Activated CD8-positive, alpha-beta T cell treated with anti-CD3 and anti-CD28 coated beads for 36 hours (primary cell): Measurements from ENCODE around the gene SHROOM2. TPM values are rescaled to one million over a fixed set of nuclear protein-coding genes. Genes with fewer than 3 reads are reported as not detected.

Source experiments
- ATAC-seq: fragments of 200-7000 bp; cut with Tn5 transposase; one replicate; pipeline ENCODE4 v1.10.0; 2021; ENCODE audit warnings: mild to moderate bottlenecking, moderate library complexity
- CTCF ChIA-PET: fragments of 350-600 bp; sonication (Branson Sonifier 250); formaldehyde crosslinking; loops from one replicate; lab custom pipeline; 2021; ENCODE audit warnings: antibody characterized with exemption; lab: Charles Lee
- POLR2A ChIA-PET: fragments of 350-600 bp; sonication (Branson Sonifier 250); formaldehyde crosslinking; loops from one replicate; lab custom pipeline; 2021; ENCODE audit warnings: antibody characterized with exemption; lab: Charles Lee
- DNase-seq: peaks from one replicate; pipeline ENCODE4 v3.0.0-alpha.2; 2020
- H3K27ac Mint-ChIP-seq: one replicate; pipeline ENCODE4 v1.8.0; 2021; ENCODE audit warnings: mild to moderate bottlenecking, mixed read lengths
- H3K27me3 Mint-ChIP-seq: one replicate; pipeline ENCODE4 v1.8.0; 2021; ENCODE audit warnings: mixed read lengths
- H3K36me3 Mint-ChIP-seq: one replicate; pipeline ENCODE4 v1.8.0; 2021; ENCODE audit warnings: low read depth, mixed read lengths
- H3K4me1 Mint-ChIP-seq: one replicate; pipeline ENCODE4 v1.8.0; 2021; ENCODE audit warnings: low read depth, mixed read lengths
- H3K4me3 Mint-ChIP-seq: one replicate; pipeline ENCODE4 v1.8.0; 2021; ENCODE audit warnings: mild to moderate bottlenecking, moderate library complexity, mixed read lengths
- H3K9me3 Mint-ChIP-seq: one replicate; pipeline ENCODE4 v1.8.0; 2021; ENCODE audit warnings: mixed read lengths
- intact Hi-C: fragments of 100-400 bp; cut with micrococcal nuclease; formaldehyde crosslinking; loops from one replicate; pipeline ENCODE4 v1.10.0; 2022
- total RNA-seq, 2 experiments: library from RNA; stranded (reverse); gene quantifications; one replicate each; pipeline ENCODE4 v1.2.3, GENCODE V29; 2021
- TF ChIP-seq, protein P1 (sequence below): fragments of 200-600 bp; IDR thresholded peaks from one replicate; pipeline ENCODE4 v1.8.0; 2022; ENCODE audit warnings: antibody characterized with exemption, mild to moderate bottlenecking

The SHROOM2 gene
- total RNA-seq, 2 experiments from 2014 or later = not detected

DNA sequence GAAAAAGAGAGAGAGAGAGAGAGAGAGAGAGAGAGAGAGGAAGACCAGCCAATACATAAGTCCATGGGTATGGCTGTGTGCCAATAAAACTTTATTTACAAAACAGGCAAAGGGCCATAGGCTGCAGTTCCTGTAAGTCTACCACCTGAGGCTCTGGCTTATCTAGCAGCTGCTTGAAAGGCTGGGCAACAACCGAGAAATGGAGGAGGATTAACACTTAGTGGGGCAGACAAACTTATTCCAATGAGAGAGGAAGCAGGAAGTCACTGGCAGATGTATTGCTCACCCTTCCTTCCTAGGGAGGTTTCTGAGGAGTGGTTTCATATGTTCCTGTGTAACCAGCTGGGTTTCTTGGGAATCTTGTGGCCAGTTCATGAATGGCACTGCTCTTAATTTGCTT is 15.9 kb upstream of the SHROOM2 start:
- TF ChIP-seq, protein P1, sequence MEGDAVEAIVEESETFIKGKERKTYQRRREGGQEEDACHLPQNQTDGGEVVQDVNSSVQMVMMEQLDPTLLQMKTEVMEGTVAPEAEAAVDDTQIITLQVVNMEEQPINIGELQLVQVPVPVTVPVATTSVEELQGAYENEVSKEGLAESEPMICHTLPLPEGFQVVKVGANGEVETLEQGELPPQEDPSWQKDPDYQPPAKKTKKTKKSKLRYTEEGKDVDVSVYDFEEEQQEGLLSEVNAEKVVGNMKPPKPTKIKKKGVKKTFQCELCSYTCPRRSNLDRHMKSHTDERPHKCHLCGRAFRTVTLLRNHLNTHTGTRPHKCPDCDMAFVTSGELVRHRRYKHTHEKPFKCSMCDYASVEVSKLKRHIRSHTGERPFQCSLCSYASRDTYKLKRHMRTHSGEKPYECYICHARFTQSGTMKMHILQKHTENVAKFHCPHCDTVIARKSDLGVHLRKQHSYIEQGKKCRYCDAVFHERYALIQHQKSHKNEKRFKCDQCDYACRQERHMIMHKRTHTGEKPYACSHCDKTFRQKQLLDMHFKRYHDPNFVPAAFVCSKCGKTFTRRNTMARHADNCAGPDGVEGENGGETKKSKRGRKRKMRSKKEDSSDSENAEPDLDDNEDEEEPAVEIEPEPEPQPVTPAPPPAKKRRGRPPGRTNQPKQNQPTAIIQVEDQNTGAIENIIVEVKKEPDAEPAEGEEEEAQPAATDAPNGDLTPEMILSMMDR = no peak
- CTCF ChIA-PET = no interaction called here
- Mint-ChIP-seq H3K4me3 (no peak overlapping the region), H3K4me1 (no peaks in the 10 kb centered on the region), H3K27ac (no peak overlapping the region), H3K27me3 (peaks cover 10% of the 10 kb centered on the region), H3K36me3 (no peaks in the 10 kb centered on the region), H3K9me3 (no peaks in the 10 kb centered on the region)
- ATAC-seq (no peak), DNase-seq (no peak)
- POLR2A ChIA-PET = no interaction called here
- intact Hi-C loops = no loop called here

DNA sequence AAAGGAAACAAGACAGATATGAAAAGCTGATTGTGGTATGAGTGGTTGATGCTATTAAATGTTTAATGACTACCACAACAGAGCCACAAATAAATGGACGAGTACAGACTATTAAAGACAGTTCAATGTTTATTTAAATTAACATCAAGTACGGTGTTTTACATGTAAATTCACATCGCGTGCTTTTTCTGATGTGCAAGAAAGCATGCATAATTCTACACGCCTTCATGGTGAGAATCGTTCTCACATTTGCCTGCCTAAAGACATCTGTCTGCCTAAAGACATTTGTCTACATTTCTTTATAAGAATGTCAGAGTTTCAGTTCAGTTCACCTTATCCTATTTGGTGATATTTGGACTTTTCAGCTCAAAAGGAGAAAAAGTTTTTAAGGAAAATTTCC is 13.3 kb upstream of the SHROOM2 start:
- Mint-ChIP-seq H3K27me3 (peaks cover 9% of the 10 kb centered on the region), H3K9me3 (no peaks in the 10 kb centered on the region), H3K4me1 (no peaks in the 10 kb centered on the region), H3K4me3 (no peak overlapping the region), H3K27ac (no peak overlapping the region), H3K36me3 (no peaks in the 10 kb centered on the region)
- ATAC-seq (no peak), DNase-seq (no peak)
- intact Hi-C loops = no loop called here
- CTCF ChIA-PET = no interaction called here
- TF ChIP-seq, protein P1 = no peak
- POLR2A ChIA-PET = no interaction called here

DNA sequence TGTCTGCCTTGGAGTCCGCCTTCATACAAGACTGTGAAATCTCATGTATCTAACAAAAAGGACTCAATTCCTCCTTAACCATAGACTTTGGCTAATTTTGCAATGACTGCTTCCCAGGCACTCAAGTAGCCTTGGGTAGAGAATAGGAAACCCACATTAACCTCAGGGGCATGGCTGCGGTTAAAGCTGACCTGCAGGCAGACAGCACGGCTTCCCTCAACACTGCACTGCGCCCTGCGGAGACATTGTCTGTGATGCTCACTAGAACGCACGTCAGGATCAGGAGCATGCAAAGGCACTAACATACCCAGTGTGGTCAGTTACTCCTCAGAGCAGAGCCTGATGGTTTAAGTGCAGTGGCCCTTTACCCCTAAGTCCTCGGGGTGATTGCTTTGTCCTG is 10.3 kb upstream of the SHROOM2 start:
- DNase-seq (no peak), ATAC-seq (no peak)
- POLR2A ChIA-PET = no interaction called here
- no peaks in the 10 kb centered on the region for H3K4me1 Mint-ChIP-seq
- TF ChIP-seq, protein P1 = no peak
- no peak overlapping the region for H3K4me3 Mint-ChIP-seq
- CTCF ChIA-PET = no interaction called here
- H3K9me3 Mint-ChIP-seq = no peaks in the 10 kb centered on the region
- intact Hi-C loops = no loop called here
- H3K27me3 Mint-ChIP-seq = peaks cover 4% of the 10 kb centered on the region
- H3K27ac Mint-ChIP-seq = no peak overlapping the region
- H3K36me3 Mint-ChIP-seq = no peaks in the 10 kb centered on the region

DNA sequence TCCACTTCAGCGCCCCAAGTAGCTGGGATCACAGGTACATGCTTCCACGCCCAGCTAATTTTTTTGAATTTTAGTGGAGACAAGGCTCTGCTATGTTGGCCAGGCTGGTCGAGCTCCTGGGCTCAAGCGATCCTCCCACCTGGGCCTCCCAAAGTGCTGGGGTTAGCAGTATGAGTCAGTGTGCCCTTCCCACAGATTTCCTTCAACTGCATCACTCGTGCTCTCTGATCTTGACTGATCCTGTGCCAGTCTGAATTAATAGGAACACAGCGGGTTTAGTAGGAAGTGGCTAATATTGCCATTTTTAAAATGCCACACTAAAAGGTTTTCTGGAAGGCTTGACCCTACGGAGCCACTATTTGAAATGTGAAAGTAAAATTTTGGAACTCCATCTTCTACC is 4.3 kb upstream of the SHROOM2 start:
- Mint-ChIP-seq H3K4me1 (no peaks in the 10 kb centered on the region), H3K9me3 (no peaks in the 10 kb centered on the region), H3K27me3 (peaks cover 9% of the 10 kb centered on the region), H3K27ac (no peak overlapping the region), H3K36me3 (no peaks in the 10 kb centered on the region), H3K4me3 (no peak overlapping the region)
- intact Hi-C loops = no loop called here
- ChIA-PET CTCF (no interaction called here), POLR2A (no interaction called here)
- TF ChIP-seq, protein P1 = no peak
- DNase-seq (no peak), ATAC-seq (no peak)

DNA sequence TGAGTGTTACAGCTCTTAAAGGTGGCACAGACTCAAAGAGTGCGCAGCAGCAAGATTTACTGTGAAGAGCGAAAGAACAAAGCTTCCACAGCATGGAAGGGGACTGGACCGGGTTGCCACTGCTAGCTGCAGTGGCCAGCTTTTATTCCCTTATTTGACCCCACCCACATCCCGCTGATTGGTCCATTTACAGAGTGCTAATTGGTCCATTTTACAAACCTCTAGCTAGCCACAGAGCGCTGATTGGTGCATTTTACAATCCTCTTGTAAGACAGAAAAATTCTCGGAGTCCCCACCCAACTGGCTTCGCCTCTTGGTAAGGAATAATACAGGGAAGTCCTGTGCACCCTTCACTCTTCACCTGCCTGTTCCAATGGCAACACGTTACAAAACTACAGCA is 1.9 kb upstream of the SHROOM2 start:
- TF ChIP-seq, protein P1 = no peak
- H3K4me1 Mint-ChIP-seq = no peaks in the 10 kb centered on the region
- POLR2A ChIA-PET = no interaction called here
- H3K4me3 Mint-ChIP-seq = no peak overlapping the region
- CTCF ChIA-PET = no interaction called here
- no peaks in the 10 kb centered on the region for H3K9me3 Mint-ChIP-seq
- H3K36me3 Mint-ChIP-seq = no peaks in the 10 kb centered on the region
- no peak for ATAC-seq
- peaks cover 27% of the 10 kb centered on the region for H3K27me3 Mint-ChIP-seq
- no peak overlapping the region for H3K27ac Mint-ChIP-seq
- no peak for DNase-seq
- intact Hi-C loops = no loop called here
